Fibroblast of peridontal ligament (primary cell): Measurements from ENCODE around the gene TCF23.
"Not testable (repeated sequence)": the region's sequence is repeated elsewhere in the genome, so short reads cannot be mapped to it uniquely, and the experiment has no call there.

Experiments
- DNase-seq: peaks from one replicate; pipeline ENCODE4 v3.0.0-alpha.2; 2010; ENCODE audit errors: extremely low read depth

TCF23 gene

GRCh38 chr2:27154488-27154887 is 5.7 kb downstream of the TCF23 start:
- DNase-seq: no peak

DNA sequence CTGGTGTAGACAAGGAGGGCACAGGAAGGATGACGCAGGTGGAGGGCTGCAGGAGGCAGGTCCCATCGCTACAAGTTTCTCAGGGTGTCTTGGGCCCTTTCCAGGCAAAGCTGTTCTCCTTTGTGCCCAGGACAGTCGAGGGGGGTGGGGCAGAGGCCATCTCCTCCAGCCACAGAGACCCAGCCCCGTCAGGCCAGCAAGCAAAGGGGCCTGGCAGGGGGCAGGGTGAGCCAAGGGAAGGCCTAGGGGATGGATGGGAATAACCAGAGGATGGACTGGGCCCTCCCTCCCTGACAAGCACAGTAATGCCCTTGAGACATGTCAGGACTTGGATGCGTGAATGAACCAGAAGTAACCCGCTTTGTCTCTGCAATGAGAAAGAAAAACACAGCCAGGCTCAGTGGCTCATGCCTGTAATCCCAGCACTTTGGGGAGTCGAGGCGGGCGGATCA is 6.3 kb downstream of the TCF23 start:
- DNase-seq: no peak

DNA sequence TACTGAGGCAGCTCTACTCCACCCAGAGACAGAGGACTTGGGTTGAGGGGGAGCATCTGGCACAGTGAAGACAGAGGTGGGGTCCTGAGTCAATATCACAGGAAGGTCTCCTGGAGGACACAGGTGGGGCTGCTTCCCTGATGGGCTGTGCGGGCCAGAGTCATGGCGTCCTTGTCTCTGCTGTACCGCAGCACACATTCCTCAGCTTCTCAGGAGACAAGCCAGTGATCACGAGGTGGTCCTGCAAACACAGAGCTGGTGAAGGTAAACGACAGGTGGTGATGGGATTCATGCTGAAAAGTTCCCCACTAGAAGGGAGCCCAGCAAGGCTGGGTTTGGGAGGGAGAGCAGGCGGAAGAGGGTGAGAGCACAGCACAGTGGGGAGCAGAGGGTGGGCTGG is 9.7 kb downstream of the TCF23 start:
- no peak for DNase-seq

- no peak for DNase-seq
Observed at GRCh38 chr2:27159271-27159670, 10.5 kb downstream of the TCF23 start.

- no peak for DNase-seq
Observed at GRCh38 chr2:27160191-27160590, 11.4 kb downstream of the TCF23 start.

DNA sequence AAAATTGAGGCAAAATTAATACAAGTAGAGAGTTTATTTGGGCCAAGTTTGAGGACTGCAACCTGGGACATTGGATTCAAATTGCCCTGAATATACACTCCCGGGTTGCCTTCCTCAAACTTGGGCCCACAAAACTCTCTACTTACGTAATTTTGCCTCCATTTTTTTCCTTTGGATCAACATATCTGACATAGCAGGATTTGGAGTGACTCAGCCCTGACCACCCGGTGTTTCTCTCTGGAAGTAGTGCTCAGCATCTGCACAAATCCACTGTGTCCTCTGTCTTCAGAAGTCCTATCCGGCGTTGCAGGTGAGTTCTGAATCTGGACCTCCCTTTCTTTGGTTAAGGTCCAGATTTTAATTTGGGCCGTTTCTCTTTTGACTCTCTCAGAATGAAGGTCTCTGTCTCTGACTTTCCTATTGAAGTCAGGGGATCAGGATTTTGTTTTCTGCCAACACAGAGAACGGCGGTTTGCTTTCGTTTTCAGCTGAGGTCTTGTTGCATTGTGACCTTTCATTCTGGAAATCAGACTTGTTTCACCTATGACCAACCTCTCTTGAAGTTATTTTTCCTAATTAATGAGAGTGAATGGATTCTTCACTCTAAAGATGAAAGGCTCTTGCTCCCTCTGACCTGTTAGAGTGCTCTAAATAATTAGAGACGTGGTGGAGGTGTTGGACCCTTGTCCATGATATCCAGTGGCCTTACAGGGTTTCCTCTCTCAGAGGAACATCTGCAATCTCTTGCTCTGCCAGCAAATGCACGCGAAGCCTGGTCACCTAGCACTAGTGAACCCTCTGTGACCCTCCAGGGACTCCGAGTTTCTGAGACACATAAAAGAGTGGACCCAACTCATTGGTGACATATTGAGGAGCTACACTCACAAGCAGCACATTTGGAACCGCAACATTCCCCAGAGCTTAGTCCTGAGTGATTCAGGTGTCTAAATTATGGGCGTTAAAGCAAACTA is 13.6 kb downstream of the TCF23 start:
- peak; percentile 47 for DNase-seq

DNA sequence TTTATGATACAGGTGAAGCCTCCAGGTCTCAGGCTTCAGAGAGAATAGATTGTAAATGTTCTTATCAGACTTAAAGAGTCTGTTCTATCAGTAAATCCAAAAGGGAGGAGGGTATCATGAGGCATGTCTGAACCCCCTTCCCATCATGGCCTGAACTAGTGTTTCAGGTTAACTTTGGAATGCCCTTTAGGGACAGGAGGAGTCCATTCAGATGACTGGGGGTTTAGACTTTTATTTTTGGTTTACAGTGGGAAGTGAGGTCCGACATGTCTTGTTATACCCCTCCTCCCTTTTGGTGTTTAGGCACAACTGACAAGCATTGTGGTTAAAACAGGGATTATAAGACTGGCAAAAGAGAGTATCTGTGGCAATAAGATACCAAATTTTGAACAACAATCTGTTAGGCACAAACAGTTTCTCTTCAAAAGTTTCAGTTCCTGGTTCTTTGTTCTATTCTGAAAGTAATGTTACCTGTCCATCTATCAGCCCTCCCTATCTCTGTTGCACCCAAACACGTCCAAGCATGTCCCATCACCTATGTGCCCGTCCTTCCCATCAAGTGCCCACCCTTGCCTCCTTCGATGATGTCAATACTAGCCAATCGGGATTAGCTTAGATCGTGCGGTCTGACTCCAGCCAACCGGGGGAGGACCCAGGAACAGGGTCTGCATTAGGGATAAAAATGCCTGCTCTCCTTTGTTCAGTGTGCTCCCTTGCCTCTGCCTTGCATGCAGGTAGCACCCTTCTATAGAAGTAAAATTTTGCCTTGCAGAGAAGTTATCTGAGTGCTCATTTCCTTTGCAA is 16.4 kb downstream of the TCF23 start:
- DNase-seq: no peak

DNA sequence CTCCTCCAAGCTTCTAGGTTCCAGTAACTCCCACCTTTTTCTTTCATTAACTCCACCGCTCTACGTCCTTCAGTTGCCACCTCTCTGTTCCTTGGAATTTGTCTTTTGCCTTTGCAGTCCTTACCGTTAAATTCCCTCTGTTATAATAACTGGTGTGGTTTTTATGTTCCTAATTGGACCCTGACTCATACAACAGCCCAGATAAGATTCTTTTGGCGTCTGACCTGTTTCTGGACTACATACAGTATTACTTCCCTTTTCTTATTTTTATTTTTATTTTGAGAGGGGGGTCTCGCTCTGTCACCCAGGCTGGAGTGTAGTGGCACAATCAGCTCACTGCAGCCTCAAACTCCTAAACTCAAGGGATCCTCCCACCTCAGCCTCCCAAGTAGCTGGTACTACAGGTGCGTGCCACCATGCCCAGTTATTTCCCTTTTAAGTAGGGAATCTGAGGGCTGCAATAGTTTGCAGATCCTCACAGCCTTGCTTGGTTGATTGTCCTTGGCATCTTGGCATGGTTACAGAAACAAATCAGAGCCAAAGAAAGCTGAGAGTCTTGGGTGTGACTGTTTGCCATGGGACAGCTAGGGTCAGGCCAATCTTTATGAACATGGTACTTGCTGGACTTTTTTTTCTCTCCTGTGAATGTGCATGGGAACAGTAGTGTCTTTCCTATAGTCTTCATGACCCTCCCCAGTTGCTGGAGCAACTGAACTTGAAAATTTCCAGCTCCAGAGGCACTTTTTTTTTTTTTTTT is 22.0 kb downstream of the TCF23 start:
- DNase-seq: no peak

- peak; percentile 26 for DNase-seq
Observed at GRCh38 chr2:27171351-27171848, 22.6 kb downstream of the TCF23 start.

DNA sequence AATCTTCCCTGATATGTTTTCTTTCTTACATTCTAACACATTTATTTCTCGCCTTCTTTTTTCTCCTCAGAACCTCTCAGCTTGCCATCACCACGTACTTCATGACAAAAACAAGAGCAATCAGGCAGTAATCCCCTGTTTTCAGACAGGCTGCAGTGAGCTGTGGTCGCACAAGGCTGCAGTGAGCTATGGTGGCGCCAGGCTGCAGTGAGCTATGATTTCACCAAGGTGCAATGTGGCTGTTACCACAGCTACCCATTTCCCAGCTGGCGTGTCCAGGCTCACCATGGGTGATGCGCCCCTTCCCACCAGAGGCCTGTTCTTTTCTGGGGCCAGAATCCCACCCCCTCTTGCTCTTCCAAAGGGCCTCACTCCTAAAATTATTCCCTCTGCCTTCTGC is 25.8 kb downstream of the TCF23 start:
- DNase-seq: no peak

DNA sequence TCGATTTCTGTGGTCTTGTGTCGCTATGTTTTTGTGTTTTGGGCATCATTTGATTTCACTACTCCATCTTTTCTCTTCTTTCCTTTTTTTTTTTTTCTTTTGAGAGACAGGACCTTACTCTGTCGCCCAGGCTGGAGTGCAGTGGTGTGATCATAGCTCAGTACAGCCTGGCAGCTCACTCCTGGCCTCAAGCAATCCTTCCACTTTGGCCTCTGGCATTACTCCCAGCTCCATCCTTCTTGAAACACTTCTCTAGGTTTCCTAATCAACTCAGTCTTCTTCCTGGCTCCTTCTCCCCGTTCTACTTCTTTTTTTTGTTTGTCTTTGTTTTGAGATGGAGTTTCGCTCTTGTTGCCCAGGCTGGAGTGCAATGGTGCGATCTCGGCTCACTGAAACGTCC is 26.5 kb downstream of the TCF23 start:
- DNase-seq: peak; percentile 28

GRCh38 chr2:27175781-27176180 is 27.0 kb downstream of the TCF23 start:
- DNase-seq: not testable (repeated sequence)

DNA sequence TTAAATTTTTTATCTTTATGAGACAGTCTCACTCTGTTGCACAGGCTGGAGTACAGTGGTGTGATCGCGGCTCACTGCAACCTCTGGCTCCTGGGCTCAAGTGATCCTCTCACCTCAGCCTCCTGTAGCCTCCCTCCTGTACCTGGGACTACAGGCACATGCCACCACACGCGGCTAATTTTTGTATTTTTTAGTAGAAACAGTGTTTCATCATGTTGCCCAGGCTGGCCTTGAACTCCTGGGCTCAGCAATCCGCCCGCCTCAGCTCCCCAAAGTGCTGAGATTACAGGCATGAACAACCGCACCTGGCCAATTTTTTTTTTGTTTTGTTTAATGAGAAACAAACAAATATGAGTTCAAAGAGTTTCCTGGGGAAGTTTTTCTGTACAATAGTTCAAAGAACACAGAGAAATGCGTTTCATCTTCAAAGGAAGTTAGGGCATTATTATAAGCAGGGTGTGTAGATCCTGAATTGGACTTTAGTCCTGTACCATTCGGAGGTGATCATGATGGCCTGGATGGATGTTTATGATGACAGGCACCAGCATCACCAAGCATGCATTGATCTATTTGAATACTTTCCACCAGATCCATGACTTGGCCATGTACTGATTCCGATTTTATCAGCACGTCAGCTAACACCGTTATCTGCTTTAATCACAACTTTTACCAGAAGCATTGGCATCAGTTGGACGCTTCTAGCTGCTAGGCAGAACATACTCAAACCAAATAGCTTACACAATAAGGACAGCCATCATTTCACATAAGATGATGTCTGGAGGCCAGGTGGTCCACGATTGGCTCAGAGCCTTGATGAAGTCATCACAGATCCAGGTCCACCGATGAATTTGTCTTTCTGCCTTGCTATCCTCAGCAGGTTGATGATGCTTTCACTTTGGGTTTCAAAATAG is 28.9 kb downstream of the TCF23 start:
- no peak for DNase-seq

- DNase-seq: no peak
Observed at GRCh38 chr2:27178469-27178868, 29.7 kb downstream of the TCF23 start.

- DNase-seq: no peak
Observed at GRCh38 chr2:27179344-27180000, 30.7 kb downstream of the TCF23 start.

GRCh38 chr2:27182346-27182745 is 33.5 kb downstream of the TCF23 start:
- DNase-seq: peak; percentile 80

GRCh38 chr2:27184115-27184514 is 35.3 kb downstream of the TCF23 start:
- DNase-seq: peak; percentile 53

- peak; percentile 88 for DNase-seq
Observed at GRCh38 chr2:27185331-27186026, 36.7 kb downstream of the TCF23 start.

- no peak for DNase-seq
Observed at GRCh38 chr2:27186613-27187345, 38.0 kb downstream of the TCF23 start.
